ENCODE measurements around the gene BCAN.
"Not testable (repeated sequence)": the region's sequence is repeated elsewhere in the genome, so short reads cannot be mapped to it uniquely, and the experiment has no call there.

The BCAN gene

DNA sequence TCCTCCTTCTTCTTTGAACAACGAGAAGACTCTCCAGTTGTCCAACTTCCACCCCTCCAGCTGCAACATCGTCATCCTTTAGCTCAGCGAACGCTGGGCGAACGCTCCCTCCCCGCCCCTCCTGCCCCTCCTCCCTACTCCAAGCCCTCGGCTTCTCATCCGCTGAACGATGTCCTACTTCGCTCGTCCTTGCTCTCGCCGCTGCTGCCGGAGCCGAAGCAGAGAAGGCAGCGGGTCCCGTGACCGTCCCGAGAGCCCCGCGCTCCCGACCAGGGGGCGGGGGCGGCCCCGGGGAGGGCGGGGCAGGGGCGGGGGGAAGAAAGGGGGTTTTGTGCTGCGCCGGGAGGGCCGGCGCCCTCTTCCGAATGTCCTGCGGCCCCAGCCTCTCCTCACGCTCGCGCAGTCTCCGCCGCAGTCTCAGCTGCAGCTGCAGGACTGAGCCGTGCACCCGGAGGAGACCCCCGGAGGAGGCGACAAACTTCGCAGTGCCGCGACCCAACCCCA lies at the start of gene BCAN:
BCAN (plus strand) TSS at position 357 of the 504 bp plus-strand sequence. CDS start 3,938 bp downstream, outside the sequence.
- DNase-seq (ENCODE audit: low read depth), result no peak

- DNase-seq (ENCODE audit: low read depth), result no peak
Observed at GRCh38 chr1:156592158-156592909, 49.6 kb upstream of the BCAN start.

GRCh38 chr1:156592910-156593660 lies 48.8 kb upstream of the BCAN start:
- no peak for DNase-seq (ENCODE audit: low read depth)

- DNase-seq (ENCODE audit: low read depth), result no peak
Observed at GRCh38 chr1:156593661-156593989, 48.3 kb upstream of the BCAN start.

DNA sequence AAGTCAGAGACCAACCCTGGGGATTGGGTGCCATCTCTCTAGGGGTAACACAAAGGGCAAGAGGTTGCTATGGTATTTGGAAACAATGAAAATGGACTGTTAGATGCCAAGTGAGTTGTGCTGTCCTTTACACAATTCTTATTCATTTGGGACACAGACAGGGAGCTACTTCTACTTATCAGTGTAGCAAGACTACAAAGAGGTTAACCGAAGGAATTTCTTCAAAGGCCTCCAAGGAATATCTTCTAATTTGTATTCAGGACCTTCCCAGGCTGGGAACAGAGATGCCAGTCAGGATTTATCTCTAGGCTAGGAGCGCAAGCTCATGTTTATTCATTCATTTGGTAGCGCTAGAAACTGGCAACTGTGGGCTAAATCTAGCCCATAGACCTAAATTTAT lies 47.7 kb upstream of the BCAN start:
- DNase-seq (ENCODE audit: low read depth), result no peak

GRCh38 chr1:156595016-156595415 lies 46.9 kb upstream of the BCAN start:
- DNase-seq (ENCODE audit: low read depth), result no peak

- no peak for DNase-seq (ENCODE audit: low read depth)
Observed at GRCh38 chr1:156596426-156596825, 45.5 kb upstream of the BCAN start.

DNA sequence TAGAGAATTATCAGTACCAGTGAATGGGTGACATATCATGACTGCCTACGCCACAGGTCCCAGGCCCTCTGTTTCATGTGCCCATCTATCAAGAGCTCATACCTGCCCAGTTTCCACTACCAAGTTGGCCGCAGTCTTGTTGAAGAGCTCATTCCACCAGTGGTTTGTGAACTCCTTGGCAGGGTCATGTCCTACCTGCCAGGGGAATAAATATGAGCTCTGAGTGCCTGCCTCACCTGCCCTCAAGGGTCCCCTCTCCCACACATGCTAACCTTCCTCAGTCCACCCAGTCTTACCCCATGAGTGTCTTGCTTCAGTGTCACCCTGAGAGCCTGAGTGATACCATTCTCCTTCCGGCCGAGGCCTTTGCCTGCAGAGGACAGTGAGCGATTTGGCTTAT lies 43.8 kb upstream of the BCAN start:
- no peak for DNase-seq (ENCODE audit: low read depth)

- no peak for DNase-seq (ENCODE audit: low read depth)
Observed at GRCh38 chr1:156598731-156599432, 43.0 kb upstream of the BCAN start.

- no peak for DNase-seq (ENCODE audit: low read depth)
Observed at GRCh38 chr1:156599811-156600210, 42.1 kb upstream of the BCAN start.

DNA sequence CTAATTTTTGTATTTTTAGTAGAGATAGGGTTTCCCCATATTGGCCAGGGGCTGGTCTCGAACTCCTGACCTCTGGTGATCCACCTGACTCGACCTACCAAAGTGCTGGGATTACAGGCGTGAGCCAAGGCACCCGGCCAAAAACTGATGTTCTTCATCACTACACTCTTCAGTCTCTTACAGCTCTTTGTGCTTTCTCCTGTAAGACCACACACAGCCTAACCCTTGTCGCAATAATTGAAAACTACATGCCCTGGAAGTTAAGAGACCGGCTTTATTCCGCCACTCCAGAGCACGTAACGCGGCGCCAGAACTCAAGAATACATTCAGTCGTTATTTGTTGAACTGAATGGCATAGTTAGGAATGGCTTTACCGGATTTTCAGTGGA lies 41.2 kb upstream of the BCAN start:
- no peak for DNase-seq (ENCODE audit: low read depth)

GRCh38 chr1:156601122-156601830 lies 40.6 kb upstream of the BCAN start, which contains the start of gene GPATCH4:
Gene GPATCH4, minus strand, starts transcription at chr1:156601479.
- peak; percentile 79 for DNase-seq (ENCODE audit: low read depth)

- no peak for DNase-seq (ENCODE audit: low read depth)
Observed at GRCh38 chr1:156601892-156602291, 40.0 kb upstream of the BCAN start.

GRCh38 chr1:156602557-156602993 lies 39.3 kb upstream of the BCAN start:
- no peak for DNase-seq (ENCODE audit: low read depth)

DNA sequence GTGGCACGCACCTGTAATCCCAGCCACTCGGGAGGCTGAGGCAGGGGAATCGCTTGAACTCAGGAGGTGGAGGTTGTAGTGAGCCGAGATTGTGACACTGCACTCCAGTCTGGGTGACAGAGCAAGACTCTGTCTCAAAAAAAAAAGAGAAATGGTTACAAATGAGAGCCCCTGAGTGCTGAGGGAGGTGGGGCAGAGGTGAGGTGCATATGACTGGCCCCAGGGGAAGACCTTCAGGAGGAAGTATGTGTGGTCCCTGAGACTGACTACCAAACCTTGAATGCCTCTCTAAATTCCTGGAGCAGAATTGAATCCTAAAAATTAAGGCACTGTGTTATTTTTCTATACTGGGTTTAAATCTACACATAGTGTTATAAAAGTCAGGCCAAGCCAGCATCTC lies 34.6 kb upstream of the BCAN start:
- not testable (repeated sequence) for DNase-seq (ENCODE audit: low read depth)

- no peak for DNase-seq (ENCODE audit: low read depth)
Observed at GRCh38 chr1:156608036-156608674, 33.8 kb upstream of the BCAN start.

- no peak for DNase-seq (ENCODE audit: low read depth)
Observed at GRCh38 chr1:156608981-156609380, 32.9 kb upstream of the BCAN start.

DNA sequence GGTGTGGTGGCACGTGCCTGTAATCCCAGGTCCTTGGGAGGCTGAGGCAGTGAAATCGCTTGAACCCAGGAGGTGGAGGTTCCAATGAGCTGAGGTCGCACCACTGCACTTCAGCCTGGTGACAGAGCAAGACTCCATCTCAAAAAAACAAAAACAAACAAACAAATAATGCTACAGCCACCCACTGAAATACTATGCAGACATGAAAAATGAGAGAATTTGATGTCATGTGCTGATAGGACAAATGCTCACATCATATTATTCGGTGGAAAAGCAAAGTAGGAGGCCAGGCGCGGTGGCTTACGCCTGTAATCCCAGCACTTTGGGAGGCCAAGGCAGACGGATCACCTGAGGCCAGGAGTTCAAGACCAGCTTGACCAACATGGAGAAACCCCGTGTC lies 31.8 kb upstream of the BCAN start:
- not testable (repeated sequence) for DNase-seq (ENCODE audit: low read depth)

GRCh38 chr1:156612666-156613065 lies 29.3 kb upstream of the BCAN start:
- DNase-seq (ENCODE audit: low read depth), result no peak

- no peak for DNase-seq (ENCODE audit: low read depth)
Observed at GRCh38 chr1:156615946-156616345, 26.0 kb upstream of the BCAN start.

- no peak for DNase-seq (ENCODE audit: low read depth)
Observed at GRCh38 chr1:156616463-156616862, 25.5 kb upstream of the BCAN start.
